HCT116 (cell line): Measurements from ENCODE around the gene GAL. TPM values are rescaled to one million over a fixed set of nuclear protein-coding genes. Genes with fewer than 3 reads are reported as not detected.

Source experiments
- ATAC-seq: fragments of 200-7000 bp; cut with Tn5 transposase; 2 replicates; pipeline ENCODE4 v1.9.1; 2020; ENCODE audit warnings: mild to moderate bottlenecking, moderate library complexity
- BruUV-seq: library from RNA; stranded (reverse); fragments of 400-500 nt; replicated peaks from 2 replicates; lab custom pipeline; 2021; lab: Mats Ljungman, UMichigan
- CTCF ChIA-PET: fragments of 300-600 bp; sonication (Branson Sonifier 250); formaldehyde crosslinking; loops from one replicate; lab custom pipeline; 2021; ENCODE audit warnings: antibody characterized with exemption; lab: Charles Lee
- POLR2A ChIA-PET: fragments of 300-600, 350-600 bp; sonication (Branson Sonifier 250); formaldehyde crosslinking; loops from one replicate; lab custom pipeline; 2021; ENCODE audit warnings: antibody characterized with exemption; lab: Charles Lee
- RAD21 ChIA-PET, 2 experiments: fragments of 300-600 bp; sonication (Branson Sonifier 250); formaldehyde crosslinking; loops; one replicate each; lab custom pipeline; 2023; ENCODE audit warnings: low total read pairs in 2 of 2; ENCODE audit not compliant: uncharacterized antibody in 2 of 2, unreplicated experiment in 2 of 2, low non-redundant PET in 1 of 2; lab: Charles Lee
- DNase-seq: peaks from one replicate; pipeline ENCODE4 v3.0.0-alpha.2; 2010; ENCODE audit warnings: low read depth, low spot score
- H2AFZ ChIP-seq: fragments of 200-600 bp; shearing (Covaris generic), sonication (generic); 2 replicates; pipeline ENCODE4 v1.6.1; 2017; ENCODE audit warnings: low read depth, mixed run types, mixed read lengths, antibody characterized with exemption, low read length; ENCODE audit not compliant: poor library complexity, severe bottlenecking
- H3K27ac ChIP-seq: 2 replicates; pipeline ENCODE4 v1.5.1; 2012; ENCODE audit warnings: low read depth, low read length
- H3K27me3 ChIP-seq: fragments of 200-600 bp; sonication (generic); 2 replicates; pipeline ENCODE4 v1.6.1; 2016; ENCODE audit warnings: mixed run types, low read length, mixed read lengths; ENCODE audit not compliant: insufficient read depth
- H3K36me3 ChIP-seq, 2 experiments: fragments of 200-500 bp in 1 of 2; fragments of 200-600 bp in 1 of 2; sonication (Bioruptor generic) in 1 of 2; sonication (generic) in 1 of 2; 2 replicates each; pipeline versions ENCODE4 v1.5.1 to v1.6.1; 2014 to 2016; ENCODE audit warnings: low read length in 2 of 2, inconsistent platforms in 1 of 2, mixed read lengths in 1 of 2, mixed run types in 1 of 2; ENCODE audit not compliant: insufficient read depth in 2 of 2, control insufficient read depth in 1 of 2
- H3K4me1 ChIP-seq, 2 experiments: fragments of 200-600 bp in 1 of 2; sonication (generic) in 1 of 2; 2 replicates each; pipeline versions ENCODE4 v1.5.1 to v1.6.1; 2012 to 2017; ENCODE audit warnings: low read length in 2 of 2, inconsistent platforms in 1 of 2, mild to moderate bottlenecking in 1 of 2, mixed read lengths in 1 of 2, mixed run types in 1 of 2, moderate library complexity in 1 of 2; ENCODE audit not compliant: insufficient read depth in 2 of 2, control insufficient read depth in 1 of 2
- H3K4me2 ChIP-seq: fragments of 200-600 bp; sonication (generic); 2 replicates; pipeline ENCODE4 v1.6.1; 2017; ENCODE audit warnings: mixed run types, low read length, mixed read lengths
- H3K4me3 ChIP-seq, 2 experiments: fragments of 200-600 bp in 1 of 2; sonication (generic) in 1 of 2; replicated peaks in 1 of 2; 2 replicates each; pipeline ENCODE4 v1.5.1; 2011 to 2016; ENCODE audit warnings: low read length in 2 of 2, control low read depth in 1 of 2, low read depth in 1 of 2, mild to moderate bottlenecking in 1 of 2, mixed read lengths in 1 of 2, mixed run types in 1 of 2
- H3K79me2 ChIP-seq: fragments of 200-600 bp; sonication (generic); 2 replicates; pipeline ENCODE4 v1.6.1; 2017; ENCODE audit warnings: mild to moderate bottlenecking, mixed run types, low read length, moderate library complexity, mixed read lengths; ENCODE audit not compliant: insufficient read depth
- H3K9ac ChIP-seq: fragments of 200-600 bp; sonication (generic); 2 replicates; pipeline ENCODE4 v1.6.1; 2016; ENCODE audit warnings: low read length, mixed read lengths
- H3K9me2 ChIP-seq: fragments of 200-600 bp; sonication (generic), shearing (Covaris generic); 2 replicates; pipeline ENCODE4 v1.6.1; 2017; ENCODE audit warnings: mixed run types, mild to moderate bottlenecking, moderate library complexity; ENCODE audit not compliant: insufficient read depth
- H3K9me3 ChIP-seq, 2 experiments: fragments of 200-500 bp in 1 of 2; fragments of 200-600 bp in 1 of 2; sonication (Bioruptor generic) in 1 of 2; sonication (generic) in 1 of 2; 2 replicates each; pipeline ENCODE4 v1.6.1; 2014 to 2017; ENCODE audit warnings: low read length in 2 of 2, mixed read lengths in 2 of 2, inconsistent platforms in 1 of 2, low read depth in 1 of 2, mild to moderate bottlenecking in 1 of 2, mixed run types in 1 of 2, moderate library complexity in 1 of 2; ENCODE audit not compliant: control insufficient read depth in 1 of 2, insufficient read depth in 1 of 2
- H4K20me1 ChIP-seq: fragments of 200-600 bp; sonication (generic), shearing (Covaris generic); 2 replicates; pipeline ENCODE4 v1.6.1; 2017; ENCODE audit warnings: mixed run types, mild to moderate bottlenecking, moderate library complexity; ENCODE audit not compliant: insufficient read depth
- EGR1 ChIP-seq: IDR thresholded peaks from 2 replicates; pipeline ENCODE4 v1.6.1; 2012; ENCODE audit warnings: low read depth
- ELF1 ChIP-seq: IDR thresholded peaks from 2 replicates; pipeline ENCODE4 v1.6.1; 2012; ENCODE audit warnings: low read depth, borderline replicate concordance
- EZH2 ChIP-seq: fragments of 200-600 bp; sonication (generic); IDR thresholded peaks from 2 replicates; pipeline ENCODE4 v1.6.1; 2017; ENCODE audit warnings: antibody characterized with exemption, mixed run types
- FOSL1 ChIP-seq: IDR thresholded peaks from 2 replicates; pipeline ENCODE4 v1.6.1; 2012; ENCODE audit warnings: low read depth
- RAD21 ChIP-seq: IDR thresholded peaks from 2 replicates; pipeline ENCODE4 v1.6.1; 2012; ENCODE audit warnings: low read depth, mild to moderate bottlenecking
- SP1 ChIP-seq: IDR thresholded peaks from 2 replicates; pipeline ENCODE4 v1.6.1; 2012; ENCODE audit warnings: low read depth
- SRF ChIP-seq: IDR thresholded peaks from 2 replicates; pipeline ENCODE4 v1.6.1; 2012; ENCODE audit warnings: low read depth
- TCF7L2 ChIP-seq: IDR thresholded peaks from 2 replicates; pipeline ENCODE4 v1.7.0; 2011; ENCODE audit warnings: borderline replicate concordance, inconsistent platforms; ENCODE audit not compliant: insufficient read depth, insufficient read length; ENCODE audit errors: extremely low read depth
- ZFX ChIP-seq: fragments of 450-650 bp; IDR thresholded peaks from 2 replicates; pipeline ENCODE4 v1.6.1; 2017
- intact Hi-C: fragments of 100-400 bp; cut with micrococcal nuclease; formaldehyde crosslinking; loops from 2 replicates; pipeline ENCODE4 v1.10.0; 2022
- total RNA-seq: library from RNA; stranded (reverse); gene quantifications from one replicate; pipeline ENCODE4 v1.2.1, GENCODE V29; 2021; ENCODE audit not compliant: unreplicated experiment
- TF ChIP-seq, protein P1 (sequence below), 3 experiments: fragments of 200-600 bp in 1 of 3; sonication (generic) in 1 of 3; IDR thresholded peaks in 2 of 3; conservative IDR thresholded peaks in 1 of 3; 2 replicates each; pipeline ENCODE4 v1.5.1; 2012 to 2017; ENCODE audit warnings: low read depth in 2 of 3, low read length in 2 of 3, antibody characterized with exemption in 1 of 3, borderline replicate concordance in 1 of 3, control low read depth in 1 of 3, mild to moderate bottlenecking in 1 of 3, mixed read lengths in 1 of 3, mixed run types in 1 of 3, moderate library complexity in 1 of 3; ENCODE audit not compliant: insufficient read depth in 1 of 3
- TF ChIP-seq, protein P2 (sequence below): IDR thresholded peaks from 2 replicates; pipeline ENCODE4 v1.6.1; 2012

GAL gene
- total RNA-seq, 1 experiment from 2014 or later = 83.1 TPM

DNA sequence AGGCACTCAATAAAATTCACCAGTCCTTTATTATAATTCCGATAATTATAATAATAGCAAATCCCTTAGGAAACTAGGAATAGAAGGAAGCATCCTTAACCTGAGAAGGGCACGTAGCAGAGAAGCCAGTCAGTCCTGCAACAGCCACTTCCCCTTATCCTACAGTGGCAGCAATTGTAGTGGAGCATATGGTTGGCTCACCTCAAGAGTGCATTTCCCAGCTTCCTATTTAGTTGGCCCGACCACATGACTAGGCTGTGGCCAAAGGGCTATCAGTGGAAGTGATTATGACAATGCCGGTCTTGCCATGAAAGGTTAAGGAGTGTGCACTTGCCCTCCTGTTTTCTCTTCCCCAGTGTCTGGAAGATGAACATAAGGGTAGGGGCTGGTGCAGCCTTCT lies 39.9 kb downstream of the GAL start:
- Histone ChIP-seq H3K79me2 (no peaks in the 10 kb centered on the region), H3K4me1 (no peaks in the 10 kb centered on the region), H4K20me1 (no peaks in the 10 kb centered on the region), H3K4me3 (no peak overlapping the region), H3K4me2 (no peak overlapping the region), H3K27ac (no peak overlapping the region), H3K9me3 (no peaks in the 10 kb centered on the region), H3K27me3 (no peaks in the 10 kb centered on the region), H3K9me2 (no peaks in the 10 kb centered on the region), H2AFZ (no peak overlapping the region), H3K9ac (no peak overlapping the region), H3K36me3 (no peaks in the 10 kb centered on the region)
- intact Hi-C loops = no loop called here
- POLR2A ChIA-PET = no interaction called here
- no TSS peak for BruUV-seq
- no peak for DNase-seq
- no peak for ATAC-seq
- CTCF ChIA-PET = no interaction called here
- TF ChIP-seq ELF1 (no peak), ZFX (no peak)
- TF ChIP-seq, protein P1, sequence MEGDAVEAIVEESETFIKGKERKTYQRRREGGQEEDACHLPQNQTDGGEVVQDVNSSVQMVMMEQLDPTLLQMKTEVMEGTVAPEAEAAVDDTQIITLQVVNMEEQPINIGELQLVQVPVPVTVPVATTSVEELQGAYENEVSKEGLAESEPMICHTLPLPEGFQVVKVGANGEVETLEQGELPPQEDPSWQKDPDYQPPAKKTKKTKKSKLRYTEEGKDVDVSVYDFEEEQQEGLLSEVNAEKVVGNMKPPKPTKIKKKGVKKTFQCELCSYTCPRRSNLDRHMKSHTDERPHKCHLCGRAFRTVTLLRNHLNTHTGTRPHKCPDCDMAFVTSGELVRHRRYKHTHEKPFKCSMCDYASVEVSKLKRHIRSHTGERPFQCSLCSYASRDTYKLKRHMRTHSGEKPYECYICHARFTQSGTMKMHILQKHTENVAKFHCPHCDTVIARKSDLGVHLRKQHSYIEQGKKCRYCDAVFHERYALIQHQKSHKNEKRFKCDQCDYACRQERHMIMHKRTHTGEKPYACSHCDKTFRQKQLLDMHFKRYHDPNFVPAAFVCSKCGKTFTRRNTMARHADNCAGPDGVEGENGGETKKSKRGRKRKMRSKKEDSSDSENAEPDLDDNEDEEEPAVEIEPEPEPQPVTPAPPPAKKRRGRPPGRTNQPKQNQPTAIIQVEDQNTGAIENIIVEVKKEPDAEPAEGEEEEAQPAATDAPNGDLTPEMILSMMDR (IDR thresholded peaks at IDR 0.05 in 2 of 3, conservative IDR thresholded peaks at IDR 0.05 in 1 of 3; ENCODE audit: borderline replicate concordance in 1 of 3, insufficient read depth in 1 of 3, low read depth in 2 of 3, low read length in 2 of 3) = no peak
- TF ChIP-seq, protein P2, sequence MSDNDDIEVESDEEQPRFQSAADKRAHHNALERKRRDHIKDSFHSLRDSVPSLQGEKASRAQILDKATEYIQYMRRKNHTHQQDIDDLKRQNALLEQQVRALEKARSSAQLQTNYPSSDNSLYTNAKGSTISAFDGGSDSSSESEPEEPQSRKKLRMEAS = no peak
- RAD21 ChIA-PET = no interaction called here

DNA sequence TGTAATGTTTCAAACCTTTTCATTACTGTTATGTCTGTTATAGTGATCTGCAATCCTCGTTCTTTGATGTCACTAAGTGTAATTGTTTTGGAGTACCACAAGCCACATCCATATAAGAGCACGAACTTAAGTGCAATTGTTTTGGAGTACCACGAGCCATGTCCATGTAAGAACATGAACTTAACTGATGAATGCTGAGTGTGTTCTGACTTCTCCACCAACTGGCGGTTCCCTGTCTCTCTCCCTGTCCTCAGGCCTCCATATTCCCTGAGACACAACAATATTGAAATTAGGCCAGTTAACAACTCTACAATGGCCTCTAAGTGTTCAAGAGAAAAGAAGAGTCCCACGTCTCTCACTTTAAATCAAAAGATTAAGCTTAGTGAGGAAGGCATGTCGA lies 43.4 kb downstream of the GAL start:
- Histone ChIP-seq H3K4me3 (no peak overlapping the region), H2AFZ (no peak overlapping the region), H3K4me2 (no peak overlapping the region), H3K27me3 (no peaks in the 10 kb centered on the region), H4K20me1 (no peaks in the 10 kb centered on the region), H3K9me3 (no peaks in the 10 kb centered on the region), H3K27ac (no peak overlapping the region), H3K36me3 (no peaks in the 10 kb centered on the region), H3K9me2 (no peaks in the 10 kb centered on the region), H3K79me2 (no peaks in the 10 kb centered on the region), H3K9ac (no peak overlapping the region), H3K4me1 (no peaks in the 10 kb centered on the region)
- DNase-seq = no peak
- RAD21 ChIA-PET = interaction anchor here in 1 of 2 experiments (0.6 kb wide), 1 partner anchor 221 kb away, joined by 4 read pairs; no protein-coding TSS in a partner anchor
- POLR2A ChIA-PET = no interaction called here
- CTCF ChIA-PET = no interaction called here
- no TSS peak for BruUV-seq
- ATAC-seq = peak; percentile 63; the same call in 1 of the 2 replicates
- no peak for TF ChIP-seq SP1
- TF ChIP-seq RAD21 = peak; percentile 50
- no peak for TF ChIP-seq EZH2
- TF ChIP-seq, protein P1 (IDR thresholded peaks at IDR 0.05 in 2 of 3, conservative IDR thresholded peaks at IDR 0.05 in 1 of 3; ENCODE audit: borderline replicate concordance in 1 of 3, insufficient read depth in 1 of 3, low read depth in 2 of 3, low read length in 2 of 3) = 0 out of 6 replicates have a peak, but pooled peaks of 1 of the 3 experiments have one; percentile 25
- TF ChIP-seq SRF = no peak
- no peak for TF ChIP-seq EGR1
- no peak for TF ChIP-seq FOSL1
- no peak for TF ChIP-seq TCF7L2
- TF ChIP-seq ZFX = no peak
- intact Hi-C loops = no loop called here
